Measurements from ENCODE around the gene ASS1. TPM values are rescaled to one million over a fixed set of nuclear protein-coding genes. Genes with fewer than 3 reads are reported as not detected.

The ASS1 gene
- 100 to 1,000 TPM in 1 of 10 donors, 10 to 100 TPM in 9; 27.4 to 116 (median 41.5) TPM for total RNA-seq
- polyA plus RNA-seq = 100 to 1,000 TPM in 1 of 2 donors, 10 to 100 TPM in 1; 74.9 to 147 TPM
- long read RNA-seq, donor 1, transcript ASS1-201 (15 exons, 1,564 nt) = major isoform, 48 of 73 reads
- long read RNA-seq, donor 1, partial matches to known transcripts = 6 of 73 reads
- long read RNA-seq, donor 1, other reads (novel, unspliced or antisense) = 16 of 73 reads
- long read RNA-seq, donor 2, transcript ASS1-201 (15 exons, 1,564 nt) = major isoform, 81 of 103 reads
- long read RNA-seq, donor 2, partial matches to known transcripts = 11 of 103 reads
- long read RNA-seq, donor 2, other reads (novel, unspliced or antisense) = 9 of 103 reads
- long read RNA-seq, donor 3, transcript ASS1-203 (16 exons, 1,548 nt) = minor isoform, 29 of 502 reads
- long read RNA-seq, donor 3, transcript ASS1-201 (15 exons, 1,564 nt) = major isoform, 385 of 502 reads
- long read RNA-seq, donor 3, partial matches to known transcripts = 46 of 502 reads
- long read RNA-seq, donor 3, other reads (novel, unspliced or antisense) = 42 of 502 reads

DNA sequence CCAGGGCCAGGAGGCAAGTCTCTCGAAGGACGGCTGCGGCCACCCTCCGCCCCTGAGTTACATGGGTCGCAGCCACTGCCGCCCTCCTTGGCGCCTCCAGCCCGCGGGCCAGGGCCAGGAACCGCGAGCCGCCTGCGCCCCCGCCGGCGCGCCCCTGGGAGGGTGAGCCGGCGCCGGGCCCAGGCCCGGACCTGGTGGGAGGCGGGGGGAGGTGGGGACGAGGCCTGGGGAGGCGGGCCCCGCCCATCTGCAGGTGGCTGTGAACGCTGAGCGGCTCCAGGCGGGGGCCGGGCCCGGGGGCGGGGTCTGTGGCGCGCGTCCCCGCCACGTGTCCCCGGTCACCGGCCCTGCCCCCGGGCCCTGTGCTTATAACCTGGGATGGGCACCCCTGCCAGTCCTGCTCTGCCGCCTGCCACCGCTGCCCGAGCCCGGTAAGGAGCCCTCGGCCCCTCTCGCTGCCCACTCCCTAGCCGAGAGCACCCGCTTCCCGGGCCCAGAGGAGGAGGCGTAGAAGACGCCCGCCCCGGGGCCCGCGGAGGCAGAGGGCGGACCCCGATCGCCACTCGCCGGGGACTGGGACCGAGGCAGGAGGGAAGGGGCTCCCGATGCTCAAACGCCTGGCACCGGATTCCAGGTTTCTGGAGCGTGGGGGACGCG lies at the start of gene ASS1:
Gene ASS1, plus strand, starts transcription at position 397 of the 657 bp plus-strand sequence. CDS start 7,268 bp downstream, outside the sequence.
- Histone ChIP-seq H3K4me3 (peak within 1 kb of the TSS; percentile 48 to 78 (median 72)), H3K27ac (peak within 1 kb of the TSS; percentile 77 to 96 (median 92)), H3K4me1 (peaks cover 15 to 59% (median 44%) of the 10 kb centered on the region in 9 donors), H3K27me3 (peaks cover 0 to 20% (median 0%) of the 10 kb centered on the region in 7 donors), H3K9me3 (peaks cover 0 to 26% (median 11%) of the 10 kb centered on the region in 11 donors), H3K36me3 (no peaks in the 10 kb centered on the region)
- peak; percentile 79 to 84 for DNase-seq
- intact Hi-C loops (cut with DNase I) = no loop called here
- peak; percentile 60 to 79 (median 72) for ATAC-seq
- WGBS, 2 donors = 1% methylated on average over 53 to 66 of the region's 66 CpGs
- TF ChIP-seq, protein P1, sequence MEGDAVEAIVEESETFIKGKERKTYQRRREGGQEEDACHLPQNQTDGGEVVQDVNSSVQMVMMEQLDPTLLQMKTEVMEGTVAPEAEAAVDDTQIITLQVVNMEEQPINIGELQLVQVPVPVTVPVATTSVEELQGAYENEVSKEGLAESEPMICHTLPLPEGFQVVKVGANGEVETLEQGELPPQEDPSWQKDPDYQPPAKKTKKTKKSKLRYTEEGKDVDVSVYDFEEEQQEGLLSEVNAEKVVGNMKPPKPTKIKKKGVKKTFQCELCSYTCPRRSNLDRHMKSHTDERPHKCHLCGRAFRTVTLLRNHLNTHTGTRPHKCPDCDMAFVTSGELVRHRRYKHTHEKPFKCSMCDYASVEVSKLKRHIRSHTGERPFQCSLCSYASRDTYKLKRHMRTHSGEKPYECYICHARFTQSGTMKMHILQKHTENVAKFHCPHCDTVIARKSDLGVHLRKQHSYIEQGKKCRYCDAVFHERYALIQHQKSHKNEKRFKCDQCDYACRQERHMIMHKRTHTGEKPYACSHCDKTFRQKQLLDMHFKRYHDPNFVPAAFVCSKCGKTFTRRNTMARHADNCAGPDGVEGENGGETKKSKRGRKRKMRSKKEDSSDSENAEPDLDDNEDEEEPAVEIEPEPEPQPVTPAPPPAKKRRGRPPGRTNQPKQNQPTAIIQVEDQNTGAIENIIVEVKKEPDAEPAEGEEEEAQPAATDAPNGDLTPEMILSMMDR (IDR thresholded peaks at IDR 0.05) = no peak

DNA sequence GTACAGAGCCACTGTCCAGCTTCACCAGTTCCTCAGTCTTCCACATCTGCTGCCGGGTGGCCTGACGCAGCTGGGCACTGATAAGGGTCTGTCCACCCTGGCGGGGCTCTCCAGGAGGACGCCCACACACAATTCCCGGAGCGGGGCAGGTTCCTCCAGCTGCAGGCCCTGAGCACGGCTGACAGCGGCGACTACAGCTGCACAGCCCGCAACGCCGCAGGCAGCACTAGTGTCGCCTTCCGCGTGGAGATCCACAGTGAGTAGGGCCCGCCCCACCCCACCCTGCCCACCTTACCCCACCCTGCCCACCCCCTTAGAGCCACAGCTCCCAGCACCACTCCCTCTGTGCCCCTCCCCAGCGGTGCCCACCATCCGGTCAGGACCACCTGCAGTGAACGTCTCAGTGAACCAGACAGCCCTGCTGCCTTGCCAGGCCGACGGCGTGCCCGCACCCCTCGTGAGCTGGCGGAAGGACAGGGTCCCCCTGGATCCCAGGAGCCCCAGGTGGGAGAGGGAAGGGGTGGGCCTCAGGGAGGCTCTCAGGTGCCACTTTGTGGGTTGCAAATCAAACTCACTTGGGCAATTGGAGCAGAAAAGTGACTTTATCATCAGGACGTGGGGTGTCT lies 48.8 kb upstream of the ASS1 start:
- ATAC-seq (no peak), DNase-seq (no peak)
- Histone ChIP-seq H3K4me1 (no peaks in the 10 kb centered on the region), H3K9me3 (no peaks in the 10 kb centered on the region), H3K4me3 (no peak overlapping the region), H3K36me3 (peaks cover 0 to 18% (median 0%) of the 10 kb centered on the region in 9 donors), H3K27ac (no peak overlapping the region), H3K27me3 (no peaks in the 10 kb centered on the region)
- WGBS, 2 donors = 88 to 90% methylated on average over 26 of the region's 26 CpGs
- intact Hi-C loops (cut with DNase I) = no loop called here
- TF ChIP-seq, protein P1 (IDR thresholded peaks at IDR 0.05) = no peak

GRCh38 chr9:130396581-130396980 lies 48.2 kb upstream of the ASS1 start:
- Histone ChIP-seq H3K4me1 (no peaks in the 10 kb centered on the region), H3K9me3 (no peaks in the 10 kb centered on the region), H3K27ac (no peak overlapping the region), H3K36me3 (peaks cover 0 to 21% (median 0%) of the 10 kb centered on the region in 9 donors), H3K27me3 (no peaks in the 10 kb centered on the region), H3K4me3 (no peak overlapping the region)
- intact Hi-C loops (cut with DNase I) = no loop called here
- ATAC-seq (no peak), DNase-seq (no peak)
- TF ChIP-seq, protein P1 (IDR thresholded peaks at IDR 0.05) = no peak
- 96% methylated on average over 4 of the region's 4 CpGs for WGBS, 2 donors
